Measurements from ENCODE around the gene SMURF2. TPM values are rescaled to one million over a fixed set of nuclear protein-coding genes. Genes with fewer than 3 reads are reported as not detected.

The SMURF2 gene
- total and polyA plus RNA-seq, 7 experiments from 2014 or later = 8.8 to 35.7 (median 30.9) TPM

- no peaks in the 10 kb centered on the region for H3K27me3 ChIP-seq (ENCODE audit: control insufficient read depth in 2 of 2, insufficient read depth in 2 of 2, low read length in 2 of 2)
- no peak for ATAC-seq
- no peak overlapping the region for H3K4me3 Mint-ChIP-seq
- H3K36me3 ChIP-seq (ENCODE audit: control insufficient read depth in 2 of 3, insufficient read depth in 3 of 3, low read length in 3 of 3) = peaks cover 0 to 31% (median 0%) of the 10 kb centered on the region in 3 experiments
- peaks cover 0 to 17% (median 11%) of the 10 kb centered on the region in 7 donors for H3K4me1 Mint-ChIP-seq
- no peaks in the 10 kb centered on the region for H3K27me3 Mint-ChIP-seq
- H3K27ac ChIP-seq (ENCODE audit: low read depth, low read length) = no peak overlapping the region
- no peak overlapping the region for H3K27ac Mint-ChIP-seq
- no peaks in the 10 kb centered on the region for H3K9me3 Mint-ChIP-seq
- no peak for DNase-seq
- peaks cover 0 to 3% of the 10 kb centered on the region in 2 donors for H3K4me1 ChIP-seq (ENCODE audit: control insufficient read depth in 2 of 2, insufficient read depth in 2 of 2, low read length in 2 of 2)
- intact Hi-C loops (cut with micrococcal nuclease) = no loop called here
- ChIA-PET CTCF (no interaction called here), POLR2A (interaction anchor here (1.0 to 1.3 kb wide), 2 partner anchors 10 to 176 kb away, joined by 3 read pairs; no protein-coding TSS in a partner anchor)
- H3K9me3 ChIP-seq (ENCODE audit: control insufficient read depth in 2 of 3, low read length in 3 of 3) = no peaks in the 10 kb centered on the region
- peaks cover 0 to 12% (median 2%) of the 10 kb centered on the region in 5 donors for H3K36me3 Mint-ChIP-seq
- no peak overlapping the region for H3K4me3 ChIP-seq (ENCODE audit: low read length)
These were observed 90.4 kb downstream of the SMURF2 start for GRCh38 chr17:64571746-64572145.

- peak overlapping the region in 1 of 9 donors; percentile 66 for H3K27ac Mint-ChIP-seq
- POLR2A ChIA-PET = no interaction called here
- intact Hi-C loops (cut with micrococcal nuclease) = loop anchor here in 1 of 2 donors (2.0 kb wide), 1 partner anchor 83 kb away; no protein-coding TSS in a partner anchor
- Histone ChIP-seq H3K27me3 (ENCODE audit: control insufficient read depth in 2 of 2, insufficient read depth in 2 of 2, low read length in 2 of 2) (no peaks in the 10 kb centered on the region), H3K9me3 (ENCODE audit: control insufficient read depth in 2 of 3, low read length in 3 of 3) (no peaks in the 10 kb centered on the region), H3K4me3 (ENCODE audit: low read length) (no peak overlapping the region), H3K27ac (ENCODE audit: low read depth, low read length) (no peak overlapping the region), H3K36me3 (ENCODE audit: control insufficient read depth in 2 of 3, insufficient read depth in 3 of 3, low read length in 3 of 3) (peaks cover 0 to 27% (median 4%) of the 10 kb centered on the region in 3 experiments), H3K4me1 (ENCODE audit: control insufficient read depth in 2 of 2, insufficient read depth in 2 of 2, low read length in 2 of 2) (no peaks in the 10 kb centered on the region)
- H3K36me3 Mint-ChIP-seq = peaks cover 6 to 22% (median 9%) of the 10 kb centered on the region in 5 donors
- no peak for DNase-seq
- H3K9me3 Mint-ChIP-seq = no peaks in the 10 kb centered on the region
- no peak for ATAC-seq
- no peak overlapping the region for H3K4me3 Mint-ChIP-seq
- H3K4me1 Mint-ChIP-seq = peaks cover 0 to 4% (median 0%) of the 10 kb centered on the region in 7 donors
- no peaks in the 10 kb centered on the region for H3K27me3 Mint-ChIP-seq
- CTCF ChIA-PET = no interaction called here
These were observed 96.5 kb downstream of the SMURF2 start for GRCh38 chr17:64565563-64565962.

- CTCF ChIA-PET = no interaction called here
- H3K9me3 ChIP-seq (ENCODE audit: control insufficient read depth in 2 of 3, low read length in 3 of 3) = no peaks in the 10 kb centered on the region
- H3K27ac Mint-ChIP-seq = peak overlapping the region in 7 of 9 donors; percentile 32 to 73 (median 44)
- H3K27me3 ChIP-seq (ENCODE audit: control insufficient read depth in 2 of 2, insufficient read depth in 2 of 2, low read length in 2 of 2) = no peaks in the 10 kb centered on the region
- no peak overlapping the region for H3K27ac ChIP-seq (ENCODE audit: low read depth, low read length)
- POLR2A ChIA-PET = no interaction called here
- no peaks in the 10 kb centered on the region for H3K27me3 Mint-ChIP-seq
- intact Hi-C loops (cut with micrococcal nuclease) = loop anchor here in 1 of 2 donors (2.0 kb wide), 1 partner anchor 85 kb away; no protein-coding TSS in a partner anchor
- H3K9me3 Mint-ChIP-seq = no peaks in the 10 kb centered on the region
- DNase-seq (no peak), ATAC-seq (no peak)
- H3K36me3 ChIP-seq (ENCODE audit: control insufficient read depth in 2 of 3, insufficient read depth in 3 of 3, low read length in 3 of 3) = peaks cover 0 to 23% (median 4%) of the 10 kb centered on the region in 3 experiments
- peaks cover 0 to 4% (median 0%) of the 10 kb centered on the region in 7 donors for H3K4me1 Mint-ChIP-seq
- H3K4me3 Mint-ChIP-seq = no peak overlapping the region
- H3K4me3 ChIP-seq (ENCODE audit: low read length) = no peak overlapping the region
- peaks cover 6 to 22% (median 9%) of the 10 kb centered on the region in 5 donors for H3K36me3 Mint-ChIP-seq
- no peaks in the 10 kb centered on the region for H3K4me1 ChIP-seq (ENCODE audit: control insufficient read depth in 2 of 2, insufficient read depth in 2 of 2, low read length in 2 of 2)
These were observed 98.0 kb downstream of the SMURF2 start for GRCh38 chr17:64564098-64564497.

GRCh38 chr17:64555281-64555680 lies 106.8 kb downstream of the SMURF2 start:
- H3K9me3 ChIP-seq (ENCODE audit: control insufficient read depth in 2 of 3, low read length in 3 of 3) = no peaks in the 10 kb centered on the region
- CTCF ChIA-PET = interaction anchor here (1.4 kb wide), 1 partner anchor 93 kb away, joined by 4 read pairs; no protein-coding TSS in a partner anchor
- POLR2A ChIA-PET = no interaction called here
- no peaks in the 10 kb centered on the region for H3K4me1 ChIP-seq (ENCODE audit: control insufficient read depth in 2 of 2, insufficient read depth in 2 of 2, low read length in 2 of 2)
- Mint-ChIP-seq H3K27me3 (no peaks in the 10 kb centered on the region), H3K4me1 (peaks cover 0 to 1% (median 0%) of the 10 kb centered on the region in 7 donors), H3K4me3 (no peak overlapping the region), H3K36me3 (peaks cover 3 to 27% (median 9%) of the 10 kb centered on the region in 5 donors), H3K9me3 (no peaks in the 10 kb centered on the region), H3K27ac (peak overlapping the region in 1 of 9 donors; percentile 13)
- peaks cover 6 to 56% (median 24%) of the 10 kb centered on the region in 3 experiments for H3K36me3 ChIP-seq (ENCODE audit: control insufficient read depth in 2 of 3, insufficient read depth in 3 of 3, low read length in 3 of 3)
- intact Hi-C loops (cut with micrococcal nuclease) = no loop called here
- H3K27me3 ChIP-seq (ENCODE audit: control insufficient read depth in 2 of 2, insufficient read depth in 2 of 2, low read length in 2 of 2) = no peaks in the 10 kb centered on the region
- no peak overlapping the region for H3K4me3 ChIP-seq (ENCODE audit: low read length)
- DNase-seq (no peak), ATAC-seq (no peak)
- H3K27ac ChIP-seq (ENCODE audit: low read depth, low read length) = no peak overlapping the region

- no peaks in the 10 kb centered on the region for H3K27me3 ChIP-seq (ENCODE audit: control insufficient read depth in 2 of 2, insufficient read depth in 2 of 2, low read length in 2 of 2)
- no peaks in the 10 kb centered on the region for H3K27me3 Mint-ChIP-seq
- intact Hi-C loops (cut with micrococcal nuclease) = no loop called here
- no peak overlapping the region for H3K4me3 Mint-ChIP-seq
- H3K9me3 ChIP-seq (ENCODE audit: control insufficient read depth in 2 of 3, low read length in 3 of 3) = no peaks in the 10 kb centered on the region
- DNase-seq (no peak), ATAC-seq (no peak)
- no peak overlapping the region for H3K4me3 ChIP-seq (ENCODE audit: low read length)
- H3K27ac Mint-ChIP-seq = peak overlapping the region in 4 of 9 donors; percentile 13 to 86 (median 45)
- ChIA-PET POLR2A (interaction anchor here (0.6 kb wide), 1 partner anchor 158 kb away, joined by 3 read pairs; no protein-coding TSS in a partner anchor), CTCF (interaction anchor here (1.4 kb wide), 1 partner anchor 95 kb away, joined by 4 read pairs; no protein-coding TSS in a partner anchor)
- peaks cover 3 to 33% (median 11%) of the 10 kb centered on the region in 5 donors for H3K36me3 Mint-ChIP-seq
- H3K4me1 ChIP-seq (ENCODE audit: control insufficient read depth in 2 of 2, insufficient read depth in 2 of 2, low read length in 2 of 2) = no peaks in the 10 kb centered on the region
- H3K9me3 Mint-ChIP-seq = no peaks in the 10 kb centered on the region
- no peak overlapping the region for H3K27ac ChIP-seq (ENCODE audit: low read depth, low read length)
- H3K36me3 ChIP-seq (ENCODE audit: control insufficient read depth in 2 of 3, insufficient read depth in 3 of 3, low read length in 3 of 3) = peaks cover 6 to 65% (median 24%) of the 10 kb centered on the region in 3 experiments
- H3K4me1 Mint-ChIP-seq = no peaks in the 10 kb centered on the region
These were observed 108.0 kb downstream of the SMURF2 start for GRCh38 chr17:64554028-64554637.

- H3K36me3 ChIP-seq (ENCODE audit: control insufficient read depth in 2 of 3, insufficient read depth in 3 of 3, low read length in 3 of 3) = peaks cover 15 to 71% (median 21%) of the 10 kb centered on the region in 3 experiments
- ChIA-PET POLR2A (no interaction called here), CTCF (no interaction called here)
- no peak overlapping the region for H3K4me3 ChIP-seq (ENCODE audit: low read length)
- no peaks in the 10 kb centered on the region for H3K9me3 ChIP-seq (ENCODE audit: control insufficient read depth in 2 of 3, low read length in 3 of 3)
- Mint-ChIP-seq H3K36me3 (peaks cover 3 to 38% (median 11%) of the 10 kb centered on the region in 5 donors), H3K27ac (peak overlapping the region in 2 of 9 donors; percentile 12 to 44), H3K4me1 (no peaks in the 10 kb centered on the region), H3K9me3 (no peaks in the 10 kb centered on the region), H3K4me3 (no peak overlapping the region), H3K27me3 (no peaks in the 10 kb centered on the region)
- intact Hi-C loops (cut with micrococcal nuclease) = no loop called here
- no peaks in the 10 kb centered on the region for H3K27me3 ChIP-seq (ENCODE audit: control insufficient read depth in 2 of 2, insufficient read depth in 2 of 2, low read length in 2 of 2)
- no peak for DNase-seq
- no peak for ATAC-seq
- H3K27ac ChIP-seq (ENCODE audit: low read depth, low read length) = no peak overlapping the region
- H3K4me1 ChIP-seq (ENCODE audit: control insufficient read depth in 2 of 2, insufficient read depth in 2 of 2, low read length in 2 of 2) = no peaks in the 10 kb centered on the region
These were observed 110.6 kb downstream of the SMURF2 start for GRCh38 chr17:64551461-64551860.

All from naive thymus-derived CD4-positive, alpha-beta T cell (primary cell).